HG02798 (cell line): ENCODE results near the gene SAA1.

Experiments
- ATAC-seq: cut with Tn5 transposase; IDR thresholded peaks from one replicate; pipeline ENCODE4 v1.9.1; 2021; ENCODE audit warnings: mild to moderate bottlenecking; ENCODE audit not compliant: unreplicated experiment, poor library complexity

SAA1 gene

GRCh38 chr11:18307461-18308139 is 41.5 kb downstream of the SAA1 start:
- ATAC-seq, result no peak

GRCh38 chr11:18308242-18308641 is 42.2 kb downstream of the SAA1 start:
- ATAC-seq, result no peak

GRCh38 chr11:18309691-18310090 is 43.6 kb downstream of the SAA1 start:
- ATAC-seq, result no peak

GRCh38 chr11:18310800-18311340 is 44.8 kb downstream of the SAA1 start:
- no peak for ATAC-seq

- ATAC-seq, result no peak
Observed at GRCh38 chr11:18312012-18312411, 45.9 kb downstream of the SAA1 start.

- no peak for ATAC-seq
Observed at GRCh38 chr11:18312663-18313420, 46.8 kb downstream of the SAA1 start.

GRCh38 chr11:18313965-18314763 is 48.1 kb downstream of the SAA1 start:
- ATAC-seq, result no peak

GRCh38 chr11:18314784-18315523 is 48.9 kb downstream of the SAA1 start:
- no peak for ATAC-seq

- ATAC-seq, result no peak
Observed at GRCh38 chr11:18315893-18316292, 49.8 kb downstream of the SAA1 start.

- ATAC-seq, result no peak
Observed at GRCh38 chr11:18317551-18317950, 51.5 kb downstream of the SAA1 start.
